ENCODE measurements around the gene SRP14.
"Not testable (repeated sequence)": the region's sequence is repeated elsewhere in the genome, so short reads cannot be mapped to it uniquely, and the experiment has no call there.

SRP14 gene

DNA sequence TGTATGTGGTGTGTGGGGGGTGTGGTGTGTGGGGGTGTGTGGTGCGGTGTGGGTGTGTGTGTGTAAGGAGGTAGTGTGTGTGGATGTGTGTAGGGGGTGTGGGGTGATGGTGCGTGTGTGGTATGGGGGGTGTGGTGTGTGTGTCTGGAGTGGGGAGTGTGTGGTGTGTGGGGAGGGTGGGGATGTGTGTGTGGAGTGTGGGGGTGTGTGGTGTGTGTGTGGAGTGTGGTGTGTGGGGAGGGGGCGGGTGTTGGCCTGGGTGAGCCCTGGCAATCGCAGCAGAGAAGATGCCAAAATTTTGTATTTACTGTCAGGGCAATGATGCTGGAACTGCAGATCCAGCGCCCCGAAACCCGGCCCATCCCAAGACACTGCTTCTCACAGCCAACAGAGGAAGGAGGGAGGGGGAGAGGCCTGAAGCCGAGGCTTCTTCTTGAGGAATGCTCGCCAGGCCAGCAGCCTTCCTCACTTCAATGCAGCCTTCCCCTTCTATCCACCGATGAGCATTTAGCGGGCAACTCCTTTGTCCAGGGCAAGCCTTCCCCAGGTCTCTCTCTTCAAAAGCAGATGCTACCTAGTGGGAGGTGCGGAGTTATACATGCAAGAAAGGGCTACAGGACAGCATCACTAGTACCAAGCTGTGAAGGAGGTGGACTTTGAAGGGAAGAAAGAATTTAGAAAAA lies 11.9 kb upstream of the SRP14 start:
- DNase-seq (ENCODE audit: low read depth in 3 of 3) = no peak

- DNase-seq (ENCODE audit: low read depth in 3 of 3) = no peak
These were observed 10.0 kb upstream of the SRP14 start for GRCh38 chr15:40048926-40049475.

- no peak for DNase-seq (ENCODE audit: low read depth in 3 of 3)
These were observed 9.3 kb upstream of the SRP14 start for GRCh38 chr15:40048211-40048792.

GRCh38 chr15:40047415-40048210 lies 8.6 kb upstream of the SRP14 start:
- DNase-seq (ENCODE audit: low read depth in 3 of 3) = peak; percentile 38 to 71 (median 63)

GRCh38 chr15:40046721-40047414 lies 7.9 kb upstream of the SRP14 start:
- DNase-seq (ENCODE audit: low read depth in 3 of 3) = no peak

GRCh38 chr15:40045572-40046217 lies 6.7 kb upstream of the SRP14 start:
- no peak for DNase-seq (ENCODE audit: low read depth in 3 of 3)

DNA sequence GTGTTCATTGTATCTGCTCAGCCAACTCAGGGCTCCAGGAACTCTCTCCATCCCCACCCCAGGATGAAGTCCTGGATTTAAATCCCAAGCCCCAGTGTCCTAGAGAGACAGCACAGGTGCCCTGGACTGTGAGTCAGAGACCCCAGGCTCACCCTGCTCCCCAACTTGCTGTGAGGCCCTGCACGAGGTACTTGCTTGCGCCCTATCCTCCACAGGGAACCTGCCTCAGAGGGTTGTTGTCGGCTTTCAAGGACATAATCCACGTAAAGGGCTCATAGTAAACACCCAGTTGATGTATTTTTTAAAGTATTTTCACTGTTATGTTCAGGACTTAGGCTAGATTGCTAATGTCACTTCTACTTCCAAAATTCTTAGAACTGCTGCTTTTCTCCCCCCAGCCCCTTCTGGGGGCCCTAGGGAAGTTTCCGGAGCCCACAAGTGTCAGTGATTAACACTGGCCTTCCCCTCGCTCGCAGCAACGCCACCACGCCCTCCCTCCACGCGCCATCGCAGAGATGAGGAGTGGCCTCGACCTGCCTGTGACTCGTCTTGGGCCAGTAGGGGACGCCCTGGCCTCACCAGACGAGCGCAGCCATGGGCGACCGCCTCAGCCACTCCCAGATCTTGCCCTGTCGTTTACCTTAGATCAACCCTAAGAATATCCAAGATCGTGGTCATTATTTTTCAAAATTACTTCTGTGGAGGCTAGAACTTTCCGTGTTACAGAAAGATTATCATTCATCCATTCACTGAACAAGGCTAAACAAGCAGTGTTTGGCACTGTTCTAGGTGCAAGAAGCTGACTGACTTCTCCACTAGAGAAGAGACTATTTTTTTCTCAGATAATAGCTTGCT lies 6.0 kb upstream of the SRP14 start:
- DNase-seq (ENCODE audit: low read depth in 3 of 3) = peak; percentile 71 to 86 (median 73)

DNA sequence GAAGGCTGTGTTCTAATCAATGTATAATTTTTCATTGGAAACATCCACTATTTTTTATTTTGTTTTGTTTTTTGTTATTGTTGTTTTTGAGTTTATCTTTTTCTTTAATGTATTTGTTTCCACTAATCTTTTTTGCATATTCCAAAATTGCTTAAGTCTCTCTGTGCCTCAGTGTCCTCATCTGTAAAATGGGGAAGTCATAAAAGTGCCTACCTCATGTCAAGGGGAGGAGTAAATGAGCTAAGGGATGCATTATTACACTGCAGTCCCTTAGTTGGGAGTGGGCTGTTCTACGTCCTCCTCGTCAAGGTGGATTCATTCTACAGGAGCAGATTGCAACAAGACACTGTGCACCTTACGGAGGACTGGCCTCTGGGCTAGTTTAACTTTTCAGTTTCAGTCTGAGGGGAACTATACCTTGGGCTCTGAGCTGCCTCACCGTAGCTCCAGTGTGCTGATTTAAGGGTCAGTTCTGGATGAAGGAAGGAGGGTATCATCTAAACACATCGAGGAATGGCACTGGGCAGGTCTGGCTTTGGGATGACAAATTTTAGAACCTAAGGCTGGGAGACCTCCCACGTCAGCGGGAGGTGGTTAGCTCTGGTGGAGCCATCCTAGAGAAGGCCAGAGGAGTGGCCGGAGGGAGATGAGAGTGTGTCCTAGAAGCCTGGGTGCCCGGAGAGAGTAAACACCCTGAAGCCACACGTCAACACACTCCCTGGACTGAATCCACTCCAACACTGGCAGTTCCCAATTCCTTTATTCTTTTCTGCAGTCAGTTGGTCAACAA lies 5.1 kb upstream of the SRP14 start:
- no peak for DNase-seq (ENCODE audit: low read depth in 3 of 3)

DNA sequence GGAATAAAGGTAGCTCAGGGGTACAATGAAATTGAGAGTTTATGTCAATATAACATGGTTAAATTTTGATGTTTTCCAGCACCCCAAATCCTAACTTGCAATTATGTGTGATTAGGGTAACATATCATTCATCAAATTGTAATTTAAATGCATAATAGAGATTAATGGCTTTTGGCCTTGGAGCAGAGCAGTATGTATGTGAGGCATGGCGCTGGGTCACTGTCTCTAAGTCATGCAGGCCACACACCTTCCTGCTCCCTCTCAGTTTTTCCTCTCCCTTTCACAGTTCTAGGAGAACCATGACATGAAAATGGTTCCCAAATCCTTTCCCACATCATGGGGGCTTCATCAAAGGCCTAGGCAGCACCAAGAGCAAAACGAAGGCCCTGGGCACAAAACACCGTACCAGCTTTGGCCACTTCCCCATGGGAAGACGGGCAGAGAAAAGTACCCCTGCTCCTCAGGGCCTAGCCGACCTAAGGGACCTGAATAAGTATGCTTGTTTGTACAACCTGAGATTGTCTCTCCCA lies 3.9 kb upstream of the SRP14 start:
- no peak for DNase-seq (ENCODE audit: low read depth in 3 of 3)

- DNase-seq (ENCODE audit: low read depth in 3 of 3) = no peak
These were observed 1.8 kb upstream of the SRP14 start for GRCh38 chr15:40040770-40041169.

GRCh38 chr15:40040293-40040635 lies 1.3 kb upstream of the SRP14 start:
- no peak for DNase-seq (ENCODE audit: low read depth in 3 of 3)

GRCh38 chr15:40038275-40038637 lies 725 bp downstream of the SRP14 start:
- DNase-seq (ENCODE audit: low read depth in 3 of 3) = no peak

DNA sequence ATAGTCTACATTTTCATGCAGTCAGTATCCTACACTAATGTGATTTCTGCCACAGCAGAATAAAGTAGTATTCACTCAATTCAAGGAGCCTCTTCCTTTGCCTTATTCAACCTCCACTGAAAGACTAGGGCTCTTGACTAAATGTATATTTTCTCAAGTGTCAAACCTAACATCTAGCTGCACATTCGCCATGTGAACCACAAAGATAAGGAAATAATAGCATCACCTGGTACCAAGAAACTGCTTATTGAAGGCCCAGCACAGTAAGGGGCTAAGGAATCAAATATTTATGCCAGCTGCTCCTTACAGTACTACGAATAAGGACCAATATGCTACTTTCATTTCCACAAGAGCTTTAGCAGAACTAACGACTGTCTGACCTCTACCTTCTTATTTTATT lies 1.3 kb downstream of the SRP14 start:
- DNase-seq (ENCODE audit: low read depth in 3 of 3) = no peak

GRCh38 chr15:40035182-40035581 lies 3.8 kb downstream of the SRP14 start:
- DNase-seq (ENCODE audit: low read depth in 3 of 3) = not testable (repeated sequence)

DNA sequence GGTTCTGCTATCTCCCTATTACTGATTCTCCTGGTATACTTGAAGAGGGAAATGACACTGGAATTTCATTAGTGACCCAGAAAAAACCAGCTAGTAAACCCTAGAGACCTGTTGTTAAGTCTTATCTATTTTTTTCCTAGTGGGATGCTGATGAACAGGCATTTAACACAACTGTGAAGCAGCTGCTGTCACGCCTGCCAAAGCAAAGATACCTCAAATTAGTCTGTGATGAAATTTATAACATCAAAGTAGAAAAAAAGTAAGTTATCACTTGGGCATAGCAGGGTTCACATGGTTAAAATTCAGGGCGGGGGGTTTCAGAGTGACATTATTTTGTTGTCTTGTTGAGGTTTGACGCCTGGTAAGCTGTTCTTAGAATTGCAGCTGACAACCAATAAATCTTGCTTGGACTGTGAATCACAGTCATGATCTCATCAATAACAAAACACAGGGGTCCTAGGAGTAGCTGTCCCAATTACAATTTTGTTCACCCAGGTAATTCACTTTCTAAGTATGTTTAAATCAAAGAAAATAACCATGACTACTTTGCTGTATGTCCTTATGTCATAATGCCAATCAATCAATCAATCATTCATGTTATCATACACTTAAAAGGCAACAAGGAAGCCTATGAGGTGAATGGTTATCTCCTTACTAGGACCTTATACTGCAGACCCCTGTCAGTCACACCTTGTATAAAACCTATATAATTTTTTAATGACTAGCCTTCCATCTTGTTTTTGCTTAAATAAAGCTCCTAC lies 4.6 kb downstream of the SRP14 start:
- DNase-seq (ENCODE audit: low read depth in 3 of 3) = no peak

- DNase-seq (ENCODE audit: low read depth in 3 of 3) = no peak
These were observed 6.7 kb downstream of the SRP14 start for GRCh38 chr15:40032125-40032839.

DNA sequence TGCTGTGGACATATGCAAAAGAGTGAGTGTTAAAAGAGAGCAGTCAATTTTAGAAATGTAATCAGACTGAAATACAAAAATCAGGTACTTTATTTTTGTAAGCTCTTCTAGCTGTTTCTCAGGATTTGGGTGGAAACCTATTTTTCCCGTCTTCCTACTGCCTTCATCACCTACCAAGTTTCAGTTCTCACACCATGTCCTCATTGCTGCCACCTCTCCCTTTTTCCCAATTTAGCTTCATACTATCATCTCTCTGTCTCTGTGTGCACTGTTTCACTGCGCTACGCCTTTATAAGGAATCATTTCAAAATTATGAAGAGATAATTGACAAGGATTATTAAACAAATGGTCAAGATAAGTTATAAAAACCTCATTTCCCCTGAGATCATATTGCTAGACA lies 7.7 kb downstream of the SRP14 start:
- no peak for DNase-seq (ENCODE audit: low read depth in 3 of 3)

Data from stimulated activated CD4-positive, alpha-beta T cell treated with anti-CD3 and anti-CD28 coated beads, TNF-alpha, amount 100 ng/mL, for 48 hours (primary cell).